Gastrocnemius medialis (tissue), 4 donors: ENCODE results near the gene POU6F1. TPM values are rescaled to one million over a fixed set of nuclear protein-coding genes. Genes with fewer than 3 reads are reported as not detected.

Experiments
- ATAC-seq, 2 donors: fragments of 150-250 bp; one replicate each; pipeline ENCODE4 v1.9.1; 2016
- DNase-seq, 2 donors: peaks; one replicate each; pipeline ENCODE4 v3.0.0-alpha.2; 2019
- H3K27ac ChIP-seq, 4 donors: fragments of 200-600 bp; sonication (generic); 1 replicate in 1 of 4; 2 replicates in 3 of 4; pipeline ENCODE4 v1.5.1; 2016 to 2018; ENCODE audit warnings: mild to moderate bottlenecking in 2 of 4, moderate library complexity in 1 of 4
- H3K27me3 ChIP-seq, 3 donors: fragments of 200-600 bp; sonication (generic) in 2 of 3; 1 replicate in 1 of 3; 2 replicates in 2 of 3; pipeline versions ENCODE4 v1.5.1 to v1.6.0; 2016 to 2019; ENCODE audit warnings: mild to moderate bottlenecking in 1 of 3, moderate library complexity in 1 of 3
- H3K36me3 ChIP-seq, 2 donors: fragments of 200-600 bp; sonication (generic) in 1 of 2; one replicate each; pipeline ENCODE4 v1.5.1; 2017 to 2018
- H3K4me1 ChIP-seq, 2 donors: fragments of 200-600 bp; sonication (generic) in 1 of 2; one replicate each; pipeline ENCODE4 v1.5.1; 2016 to 2017; ENCODE audit warnings: mild to moderate bottlenecking in 2 of 2
- H3K4me3 ChIP-seq, 4 donors: fragments of 200-600 bp; sonication (generic) in 3 of 4; 1 replicate in 1 of 4; 2 replicates in 3 of 4; pipeline ENCODE4 v1.5.1; 2016 to 2019; ENCODE audit warnings: mild to moderate bottlenecking in 2 of 4
- H3K9me3 ChIP-seq, 3 donors: fragments of 200-600 bp; sonication (generic) in 2 of 3; 1 replicate in 1 of 3; 2 replicates in 2 of 3; pipeline ENCODE4 v1.5.1; 2016 to 2019
- CTCF ChIP-seq, 5 experiments: fragments of 450-650 bp in 3 of 5; fragments of 200-600 bp in 2 of 5; sonication (generic) in 2 of 5; IDR thresholded peaks in 4 of 5; conservative IDR thresholded peaks in 1 of 5; 1 replicate in 4 of 5; 2 replicates in 1 of 5; pipeline ENCODE4 v1.5.1; 2016 to 2019; ENCODE audit warnings: antibody characterized with exemption in 5 of 5, mild to moderate bottlenecking in 3 of 5, moderate library complexity in 3 of 5
- POLR2A ChIP-seq, 2 donors: fragments of 450-650 bp; IDR thresholded peaks; one replicate each; pipeline ENCODE4 v1.6.1; 2017; ENCODE audit warnings: antibody characterized with exemption in 2 of 2, mild to moderate bottlenecking in 2 of 2, moderate library complexity in 2 of 2
- in situ Hi-C, 4 donors: fragments of 200-750 bp; cut with MboI; loops; one replicate each; pipeline versions ENCODE4 v1.15.0 to v1.8.0; 2017; ENCODE audit warnings: low sequenced_read_pairs in 4 of 4
- intact Hi-C: fragments of 100-400 bp; cut with DNase I; formaldehyde crosslinking; loops from one replicate; pipeline ENCODE4 v1.15.1; 2023; ENCODE audit warnings: low total_unique reads
- total RNA-seq, 4 donors: library from RNA; depleted of rRNA; stranded (reverse); fragments of >200 nt; gene quantifications; one replicate each; pipeline versions ENCODE4 v1.1.0 to v1.2.3, GENCODE V29; 2016

The POU6F1 gene
- total RNA-seq, 4 donors from 2014 or later: 8.1 to 11.1 (median 9.9) TPM

GRCh38 chr12:51238037-51238509, 20.2 kb upstream of the POU6F1 start:
- no peaks in the 10 kb centered on the region for H3K9me3 ChIP-seq
- peaks cover 0 to 31% of the 10 kb centered on the region in 2 donors for H3K36me3 ChIP-seq
- DNase-seq (no peak), ATAC-seq (peak in 1 of 2 donors; percentile 45)
- peak overlapping the region; percentile 98 to 100 (median 100) for H3K27ac ChIP-seq
- peak overlapping the region; percentile 94 to 100 (median 97) for H3K4me3 ChIP-seq
- H3K27me3 ChIP-seq: no peaks in the 10 kb centered on the region
- intact Hi-C loops (loop anchor here (1.0 to 10.0 kb wide), 5 partner anchors 20 to 473 kb away; partner anchors contain the start of genes ATF1, CSRNP2, LETMD1 and POU6F1), in situ Hi-C loops (loop anchor here in 1 of 4 donors (10.0 kb wide), 1 partner anchor 63 kb away; the partner anchor contains the start of gene TFCP2)
- TF ChIP-seq POLR2A (IDR thresholded peaks at IDR 0.05) (no peak), CTCF (IDR thresholded peaks at IDR 0.05 in 4 of 5, conservative IDR thresholded peaks at IDR 0.05 in 1 of 5) (no peak)
- peaks cover 19 to 26% of the 10 kb centered on the region in 2 donors for H3K4me1 ChIP-seq

- H3K36me3 ChIP-seq: no peaks in the 10 kb centered on the region
- TF ChIP-seq CTCF (IDR thresholded peaks at IDR 0.05 in 4 of 5, conservative IDR thresholded peaks at IDR 0.05 in 1 of 5) (no peak), POLR2A (IDR thresholded peaks at IDR 0.05) (no peak)
- in situ Hi-C loops (loop anchor here in 1 of 4 donors (10.0 kb wide), 1 partner anchor 60 kb away; the partner anchor contains the start of gene TFCP2), intact Hi-C loops (loop anchor here (10.0 kb wide), 1 partner anchor 470 kb away; the partner anchor contains the start of gene ATF1)
- DNase-seq: no peak
- no peaks in the 10 kb centered on the region for H3K27me3 ChIP-seq
- no peak overlapping the region for H3K4me3 ChIP-seq
- ATAC-seq: no peak
- no peak overlapping the region for H3K27ac ChIP-seq
- H3K9me3 ChIP-seq: no peaks in the 10 kb centered on the region
- peaks cover 5% of the 10 kb centered on the region in 2 donors for H3K4me1 ChIP-seq
These were observed 16.7 kb upstream of the POU6F1 start for GRCh38 chr12:51234530-51234929.

- no peaks in the 10 kb centered on the region for H3K9me3 ChIP-seq
- H3K4me3 ChIP-seq: no peak overlapping the region
- in situ Hi-C loops: loop anchor here in 1 of 4 donors (10.0 kb wide), 1 partner anchor 58 kb away; the partner anchor contains the start of gene TFCP2
- TF ChIP-seq CTCF (IDR thresholded peaks at IDR 0.05 in 4 of 5, conservative IDR thresholded peaks at IDR 0.05 in 1 of 5): no peak
- TF ChIP-seq POLR2A (IDR thresholded peaks at IDR 0.05): no peak
- ATAC-seq (no peak), DNase-seq (no peak)
- intact Hi-C loops: loop anchor here (10.0 kb wide), 1 partner anchor 468 kb away; the partner anchor contains the start of gene ATF1
- H3K27me3 ChIP-seq: no peaks in the 10 kb centered on the region
- no peak overlapping the region for H3K27ac ChIP-seq
- H3K4me1 ChIP-seq: no peaks in the 10 kb centered on the region
- H3K36me3 ChIP-seq: no peaks in the 10 kb centered on the region
These were observed 14.8 kb upstream of the POU6F1 start for GRCh38 chr12:51232642-51233041.

- no peaks in the 10 kb centered on the region for H3K27me3 ChIP-seq
- H3K4me3 ChIP-seq: no peak overlapping the region
- H3K27ac ChIP-seq: no peak overlapping the region
- no peak for DNase-seq
- H3K36me3 ChIP-seq: peaks cover 0 to 9% of the 10 kb centered on the region in 2 donors
- no peak for ATAC-seq
- no peaks in the 10 kb centered on the region for H3K9me3 ChIP-seq
- TF ChIP-seq POLR2A (IDR thresholded peaks at IDR 0.05) (no peak), CTCF (IDR thresholded peaks at IDR 0.05 in 4 of 5, conservative IDR thresholded peaks at IDR 0.05 in 1 of 5) (no peak)
- in situ Hi-C loops: no loop called here
- intact Hi-C loops: no loop called here
- no peaks in the 10 kb centered on the region for H3K4me1 ChIP-seq
These were observed 11.4 kb upstream of the POU6F1 start for GRCh38 chr12:51229116-51229809.
